Ramos (cell line): ENCODE measurements around the gene CAMSAP1.
"Not testable (repeated sequence)": the region's sequence is repeated elsewhere in the genome, so short reads cannot be mapped to it uniquely, and the experiment has no call there.

Source experiments
- in situ Hi-C: fragments of 300-500 bp; cut with MboI; formaldehyde crosslinking; loops from one replicate; pipeline ENCODE4 v1.14.3; 2022; ENCODE audit warnings: low sequenced_read_pairs; ENCODE audit not compliant: unreplicated experiment

Gene CAMSAP1

GRCh38 chr9:135921749-135922310, 14.5 kb upstream of the CAMSAP1 start:
- in situ Hi-C loops = no loop called here

- in situ Hi-C loops = no loop called here
Measured at GRCh38 chr9:135920973-135921585, 13.7 kb upstream of the CAMSAP1 start.

- in situ Hi-C loops = no loop called here
Measured at GRCh38 chr9:135920256-135920930, 13.0 kb upstream of the CAMSAP1 start.

DNA sequence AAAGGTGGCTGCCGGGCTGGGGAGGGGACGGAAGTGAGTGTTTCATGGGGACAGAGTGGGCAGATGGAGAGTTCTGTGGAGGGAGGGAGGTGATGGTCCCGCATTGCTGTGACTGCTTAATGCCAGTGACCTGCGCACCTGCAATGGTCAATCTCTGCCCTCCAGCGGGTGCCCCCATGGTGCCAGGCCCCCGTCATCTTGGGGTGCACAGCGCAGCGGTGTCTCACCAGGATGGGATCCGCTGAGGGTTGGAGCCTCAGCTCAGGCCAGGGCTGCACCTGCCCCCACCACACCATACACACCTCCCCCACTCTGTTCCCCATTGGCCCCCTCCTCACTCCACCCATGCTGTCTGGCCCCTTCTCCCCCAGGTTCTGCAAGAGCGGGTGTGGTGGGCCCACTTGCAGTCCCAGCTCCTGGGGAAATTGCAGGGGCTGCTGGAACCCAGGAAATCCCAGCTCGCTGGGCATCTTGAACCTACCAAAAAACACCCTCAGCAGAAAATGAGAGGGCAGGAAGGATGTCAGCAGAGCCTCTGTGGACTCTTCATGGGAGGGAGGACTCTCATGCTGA, 12.1 kb upstream of the CAMSAP1 start:
- in situ Hi-C loops = no loop called here

- in situ Hi-C loops = not testable (repeated sequence)
Measured at GRCh38 chr9:135916227-135916626, 8.9 kb upstream of the CAMSAP1 start.

DNA sequence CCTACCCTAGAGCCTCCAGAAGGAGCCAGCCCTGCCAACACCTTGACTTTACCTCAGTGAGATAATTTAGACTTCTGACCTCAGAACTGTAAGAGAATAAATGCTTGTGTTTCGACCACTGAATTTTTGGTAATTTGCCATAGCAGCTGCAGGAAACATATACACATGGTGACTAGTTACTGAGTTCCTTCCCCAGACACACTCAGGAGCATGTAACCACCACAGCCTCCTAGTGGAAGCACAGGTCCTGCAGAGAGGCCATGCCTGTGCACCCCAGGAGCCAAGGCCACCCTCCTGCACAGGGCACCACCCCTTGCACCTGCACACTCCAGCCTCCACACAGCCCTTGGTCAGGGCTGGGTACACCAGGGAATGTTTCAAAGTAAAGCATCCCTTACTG, 7.6 kb upstream of the CAMSAP1 start:
- in situ Hi-C loops = no loop called here

GRCh38 chr9:135911233-135911632, 3.9 kb upstream of the CAMSAP1 start:
- in situ Hi-C loops = not testable (repeated sequence)

DNA sequence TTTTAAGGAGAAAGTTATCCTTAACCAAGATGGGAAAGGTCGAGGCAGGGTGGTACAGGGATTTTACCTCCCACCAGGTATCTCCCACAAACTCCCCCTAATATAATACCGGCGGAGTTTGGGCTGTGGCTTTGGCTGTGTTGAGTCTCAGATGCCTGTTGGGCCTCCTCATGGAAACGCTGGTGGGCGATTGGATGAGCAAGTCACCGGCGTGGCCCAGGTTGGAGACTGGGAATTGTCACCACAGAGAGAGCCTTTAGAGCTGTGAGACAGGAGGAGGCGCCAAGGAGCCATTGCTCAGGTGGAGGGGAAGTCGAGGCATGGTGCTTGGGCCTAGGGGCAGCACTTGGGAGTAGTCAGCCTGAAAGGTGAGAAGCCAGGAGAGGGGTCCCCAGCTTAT, 3.4 kb upstream of the CAMSAP1 start:
- in situ Hi-C loops = no loop called here

DNA sequence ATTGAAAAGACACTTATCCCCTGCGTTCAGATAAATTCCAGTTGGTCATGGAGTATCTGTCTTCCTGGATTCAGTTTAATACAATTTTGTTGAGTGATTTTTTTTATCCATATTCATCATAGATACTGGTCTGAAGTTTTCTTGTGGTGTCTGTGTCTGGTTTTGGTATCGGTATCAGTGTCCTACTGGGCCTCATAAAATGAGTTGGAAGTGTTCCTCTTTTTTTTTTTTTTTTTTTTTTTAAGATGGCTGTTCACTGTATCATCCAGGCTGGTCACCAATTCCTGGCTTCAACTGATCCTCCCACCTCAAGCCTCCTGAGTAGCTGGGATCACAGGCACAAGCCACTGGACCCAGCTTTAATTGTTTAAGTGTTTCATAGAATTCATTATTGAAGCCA, 2.9 kb upstream of the CAMSAP1 start:
- in situ Hi-C loops = no loop called here

DNA sequence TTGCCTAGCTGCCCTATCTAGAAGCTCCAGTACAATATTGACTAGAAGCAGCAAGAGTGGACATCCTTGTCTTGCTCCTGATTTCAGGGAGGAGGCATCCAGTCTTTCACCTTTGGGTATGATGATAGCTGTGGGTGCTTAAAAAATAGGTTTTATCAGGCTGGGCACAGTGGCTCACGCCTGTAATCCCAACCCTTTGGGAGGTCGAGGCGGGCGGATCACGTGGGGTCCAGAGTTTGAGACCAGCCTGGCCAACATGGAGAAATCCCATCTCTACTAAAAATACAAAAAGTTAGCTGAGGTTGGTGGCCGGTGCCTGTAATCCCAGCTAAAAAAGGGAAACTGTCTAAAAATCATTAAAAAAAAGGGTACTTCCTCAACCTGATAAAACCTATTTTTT, 2.0 kb upstream of the CAMSAP1 start:
- in situ Hi-C loops = no loop called here

- in situ Hi-C loops = no loop called here
Measured at GRCh38 chr9:135908754-135909204, 1.4 kb upstream of the CAMSAP1 start.

DNA sequence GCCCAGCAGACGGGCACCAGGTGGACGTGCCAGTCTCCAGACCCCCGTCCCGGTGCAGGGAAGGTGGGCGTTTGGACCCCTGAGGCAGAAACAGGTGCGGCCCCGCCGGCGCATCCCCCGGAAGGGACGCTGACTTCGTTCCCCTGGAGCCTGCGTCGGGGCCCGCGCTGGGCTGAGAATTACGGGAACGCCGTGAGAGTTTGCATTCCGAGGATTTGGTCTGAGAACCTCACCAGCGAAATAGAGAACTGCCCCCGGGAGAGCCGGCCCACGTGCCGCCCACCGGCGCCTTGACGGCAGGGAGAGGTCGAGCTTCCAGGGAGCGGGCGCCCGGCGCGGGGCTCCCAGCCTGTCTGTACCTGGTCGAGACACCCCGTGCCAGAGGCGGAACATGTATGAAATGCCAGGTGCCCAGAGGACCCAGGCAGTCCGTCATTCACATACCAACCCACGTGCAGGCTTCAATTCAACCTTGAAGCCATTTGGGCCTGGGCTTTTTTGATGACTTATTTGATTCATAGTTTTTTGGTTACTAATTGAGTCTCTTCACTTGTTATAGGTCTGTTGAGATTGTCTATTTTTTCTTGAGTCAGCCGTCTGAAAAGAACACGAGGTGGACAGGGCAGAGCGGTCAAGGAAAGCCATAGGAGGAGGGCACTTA, 877 bp upstream of the CAMSAP1 start:
- in situ Hi-C loops = no loop called here

DNA sequence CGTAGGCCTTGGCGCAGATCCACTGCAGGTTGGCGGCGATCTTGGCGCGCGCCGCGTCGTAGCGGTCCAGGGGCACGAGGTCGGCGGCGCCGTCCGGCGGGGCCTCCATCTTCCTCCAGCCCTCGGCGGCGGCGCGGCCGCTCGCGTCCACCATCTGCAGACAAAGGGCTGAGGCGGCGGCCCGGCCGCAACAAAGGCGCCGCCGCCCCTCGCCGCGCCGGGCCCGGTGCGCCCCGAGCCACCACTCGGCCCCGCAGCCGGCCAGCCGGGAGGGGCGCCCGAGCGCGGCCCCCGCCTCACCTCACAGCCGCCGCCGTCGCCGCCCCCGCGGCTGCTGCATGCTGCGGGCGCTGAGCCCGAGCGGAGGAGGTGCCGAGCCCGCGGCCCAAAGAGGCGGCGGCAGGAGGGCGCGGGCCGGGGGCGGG, 328 bp downstream of the CAMSAP1 start:
- in situ Hi-C loops = no loop called here

DNA sequence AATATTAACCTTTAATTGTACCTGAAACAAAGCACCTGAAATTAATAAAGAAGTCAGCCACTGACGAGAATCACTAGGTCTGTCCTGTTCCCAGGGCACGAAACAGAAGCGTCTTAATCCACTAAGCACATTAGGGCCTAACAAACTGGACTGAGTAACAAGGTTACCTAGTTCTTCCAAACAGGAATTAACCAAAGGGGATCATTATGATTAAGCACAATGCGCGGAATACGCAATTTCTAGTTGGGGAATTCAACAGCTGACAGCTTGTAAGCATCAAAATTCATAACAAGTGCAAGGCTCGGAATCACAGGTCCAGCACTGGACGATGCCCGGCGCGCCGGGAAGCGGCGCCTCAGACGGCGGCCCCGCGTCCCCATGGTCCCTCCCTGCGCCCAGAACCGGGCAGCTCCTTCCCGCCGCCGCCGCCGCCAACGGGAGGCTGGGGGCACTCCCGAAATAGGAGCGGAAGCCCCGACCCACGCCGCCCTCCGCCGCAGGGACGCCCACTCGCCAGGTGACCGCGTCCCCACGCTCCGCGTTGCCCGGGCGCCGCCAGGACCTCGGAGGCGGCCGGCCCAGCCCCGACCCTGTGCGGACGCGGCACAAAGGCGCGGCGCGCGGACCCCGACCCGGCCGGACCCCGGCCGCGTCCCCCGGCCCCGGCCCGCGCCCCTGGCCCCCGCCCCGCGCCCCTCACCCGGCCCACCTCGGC, 898 bp downstream of the CAMSAP1 start:
- in situ Hi-C loops = no loop called here

DNA sequence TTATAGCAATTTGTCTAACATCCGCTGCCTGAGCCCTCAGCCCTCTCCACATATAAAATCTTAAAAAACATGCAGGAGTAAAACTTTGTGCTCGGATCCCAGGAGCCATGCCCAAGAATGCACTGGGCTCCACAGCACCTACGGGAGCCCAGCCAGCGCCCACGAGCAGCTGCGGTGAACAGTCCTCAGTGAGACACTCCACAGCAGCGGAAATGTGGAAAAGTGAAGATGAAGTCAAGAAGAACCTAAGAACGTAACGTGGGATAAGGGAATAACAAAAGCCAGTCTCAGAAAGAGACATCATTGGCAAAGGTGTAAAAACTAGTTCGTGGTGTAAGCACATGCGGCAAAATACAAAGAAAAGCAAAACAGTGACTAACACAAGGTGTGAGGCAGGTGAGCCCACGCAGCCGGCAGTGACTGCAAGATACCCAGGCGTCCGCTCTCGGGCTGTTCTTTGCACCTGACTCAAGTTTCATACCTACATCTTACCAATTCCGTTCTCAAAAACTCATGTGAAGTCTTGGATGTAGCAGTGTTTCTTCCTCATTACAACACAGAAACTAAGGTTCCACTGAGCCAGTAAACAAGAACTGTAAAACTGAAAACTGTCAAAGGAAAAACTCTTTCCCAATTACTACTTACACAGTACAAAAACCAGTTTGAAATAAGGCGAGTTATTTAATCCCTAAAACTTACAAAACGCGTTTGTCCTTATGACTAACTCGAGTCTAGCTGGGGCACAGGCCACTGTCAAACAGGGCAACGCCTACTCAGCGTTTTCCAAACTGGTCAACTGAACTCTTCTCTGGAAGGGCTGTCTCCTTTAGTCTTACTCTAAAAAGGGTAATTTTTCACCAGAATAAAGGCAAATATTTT, 1.7 kb downstream of the CAMSAP1 start:
- in situ Hi-C loops = no loop called here

DNA sequence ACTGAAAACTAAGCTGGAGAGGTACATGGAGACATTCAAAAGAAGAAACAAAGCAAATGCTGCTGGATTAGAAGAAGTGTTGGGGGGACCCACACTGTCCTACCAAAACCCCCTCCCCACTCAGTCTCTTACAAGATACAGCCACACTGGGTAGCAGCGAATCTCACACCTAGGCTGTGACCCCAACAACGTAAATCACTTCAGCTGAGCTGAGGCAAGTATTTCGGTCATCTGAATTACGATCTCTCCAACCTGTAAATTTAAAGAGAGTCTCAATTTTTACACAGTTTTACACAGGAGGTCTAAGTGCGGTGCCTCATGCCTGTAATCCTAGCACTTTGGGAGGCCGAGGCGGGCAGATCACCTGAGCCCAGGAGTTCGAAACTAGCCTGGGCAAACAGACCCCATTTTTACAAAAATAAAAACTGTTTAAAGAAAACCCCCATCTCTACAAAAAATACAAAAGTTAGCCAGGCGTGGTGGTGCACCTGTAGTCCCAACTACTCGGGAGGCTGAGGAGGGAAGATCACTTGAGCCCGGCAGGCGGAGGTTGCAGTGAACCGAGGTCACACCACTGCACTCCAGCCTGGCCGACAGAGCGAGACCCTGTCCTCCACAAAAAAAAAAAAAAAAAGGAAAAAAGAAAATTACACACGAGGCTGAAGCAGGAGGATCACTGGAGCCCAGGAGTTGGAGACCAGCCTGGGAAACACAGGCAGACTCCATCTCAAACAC, 3.4 kb downstream of the CAMSAP1 start:
- in situ Hi-C loops = no loop called here

DNA sequence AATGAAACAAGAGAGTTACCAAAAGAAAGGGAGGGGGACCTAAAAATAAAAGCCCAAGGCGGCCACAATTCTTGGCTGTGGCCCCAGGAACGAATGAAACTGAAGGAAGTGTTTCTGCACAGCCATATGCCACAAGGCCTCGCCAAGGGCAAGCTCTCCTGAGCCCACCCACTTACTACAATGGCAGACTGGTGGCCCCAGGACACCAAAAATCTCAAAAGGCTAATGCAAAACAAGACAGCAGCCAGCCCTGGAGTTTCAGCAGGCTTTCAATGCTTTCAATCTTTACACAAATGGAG, 4.0 kb downstream of the CAMSAP1 start:
- in situ Hi-C loops = no loop called here

DNA sequence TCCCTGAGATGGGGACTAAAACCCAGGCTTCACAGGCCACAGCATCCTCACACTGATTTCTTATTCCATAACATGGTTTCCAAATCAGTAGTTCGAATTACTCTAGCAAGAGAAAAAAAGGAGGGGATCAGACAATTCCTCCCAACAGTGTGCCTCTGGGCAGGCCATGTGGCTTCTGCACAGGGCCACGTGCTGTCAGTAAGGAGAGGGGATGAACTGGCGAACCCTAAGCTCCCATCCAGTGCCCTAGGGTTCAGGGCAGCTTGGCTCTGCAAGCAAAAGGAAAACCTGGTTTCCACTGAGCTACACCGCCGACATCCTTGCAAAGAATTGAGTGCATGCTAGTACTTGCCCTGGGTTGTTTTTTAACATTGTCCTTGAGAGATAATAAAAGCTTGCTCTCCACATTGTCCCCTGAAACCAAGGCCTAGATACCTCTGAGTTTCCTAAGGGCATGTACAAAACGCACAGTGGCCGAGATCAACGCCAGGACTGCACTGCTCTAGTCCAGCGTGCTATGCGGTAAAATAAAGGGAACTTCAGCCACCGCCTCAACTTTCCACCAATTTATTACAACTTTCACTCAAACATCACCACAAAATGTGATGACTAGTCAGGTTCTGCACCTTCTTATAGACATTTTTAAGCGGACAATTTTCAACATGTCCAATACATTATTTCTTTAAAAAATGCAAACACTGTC, 4.5 kb downstream of the CAMSAP1 start:
- in situ Hi-C loops = no loop called here
